ENCODE results near the gene YRDC. TPM values are rescaled to one million over a fixed set of nuclear protein-coding genes. Genes with fewer than 3 reads are reported as not detected.

The YRDC gene
- total and polyA plus RNA-seq, 2 experiments from 2014 or later, result 18.4 to 46.0 TPM

DNA sequence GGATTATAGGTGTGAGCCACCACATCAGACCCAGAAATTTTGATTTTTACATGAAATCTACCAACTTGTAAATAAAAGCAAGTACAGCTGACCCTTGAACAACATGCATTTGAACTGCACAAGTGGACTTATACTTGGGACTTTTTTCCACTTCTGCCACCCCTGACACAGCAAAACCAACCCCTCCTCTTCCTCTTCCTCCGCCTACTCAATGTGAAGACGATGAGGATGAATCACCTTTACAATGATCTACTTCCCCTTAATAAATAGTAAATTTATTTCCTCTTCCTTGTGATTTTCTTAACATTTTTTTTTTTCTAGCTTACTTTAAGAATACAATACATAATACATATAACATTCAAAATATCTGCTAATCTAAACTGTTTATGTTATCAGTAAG, 17.5 kb upstream of the YRDC start:
- Histone ChIP-seq H3F3A (replicated peaks; ENCODE audit: low read depth) (no peaks in the 10 kb centered on the region), H4K20me1 (replicated peaks; ENCODE audit: insufficient read depth) (peaks cover 3% of the 10 kb centered on the region; the same call in 1 of the 2 replicates), H3K79me2 (replicated peaks; ENCODE audit: insufficient read depth) (no peaks in the 10 kb centered on the region), H3K4me1 (ENCODE audit: insufficient read depth) (no peaks in the 10 kb centered on the region), H3K27ac (ENCODE audit: low read depth) (no peak overlapping the region), H3K27me3 (ENCODE audit: insufficient read depth) (no peaks in the 10 kb centered on the region), H2AFZ (no peak overlapping the region), H3K4me2 (no peak overlapping the region), H3K9me2 (ENCODE audit: insufficient read depth) (no peaks in the 10 kb centered on the region), H3K4me3 (no peak overlapping the region), H3K36me3 (ENCODE audit: insufficient read depth) (peaks cover 21% of the 10 kb centered on the region; the same call in 1 of the 2 replicates)
- Mint-ChIP-seq H3K4me1 (no peaks in the 10 kb centered on the region), H3K36me3 (ENCODE audit: low read depth) (peaks cover 33% of the 10 kb centered on the region), H3K27ac (no peak overlapping the region), H3K4me3 (no peak overlapping the region), H3K9me3 (no peaks in the 10 kb centered on the region), H3K27me3 (ENCODE audit: insufficient read depth, low read depth, poor library complexity) (peaks cover 2% of the 10 kb centered on the region)
- no peak for DNase-seq (ENCODE audit: low spot score)
- TF ChIP-seq, protein P1, sequence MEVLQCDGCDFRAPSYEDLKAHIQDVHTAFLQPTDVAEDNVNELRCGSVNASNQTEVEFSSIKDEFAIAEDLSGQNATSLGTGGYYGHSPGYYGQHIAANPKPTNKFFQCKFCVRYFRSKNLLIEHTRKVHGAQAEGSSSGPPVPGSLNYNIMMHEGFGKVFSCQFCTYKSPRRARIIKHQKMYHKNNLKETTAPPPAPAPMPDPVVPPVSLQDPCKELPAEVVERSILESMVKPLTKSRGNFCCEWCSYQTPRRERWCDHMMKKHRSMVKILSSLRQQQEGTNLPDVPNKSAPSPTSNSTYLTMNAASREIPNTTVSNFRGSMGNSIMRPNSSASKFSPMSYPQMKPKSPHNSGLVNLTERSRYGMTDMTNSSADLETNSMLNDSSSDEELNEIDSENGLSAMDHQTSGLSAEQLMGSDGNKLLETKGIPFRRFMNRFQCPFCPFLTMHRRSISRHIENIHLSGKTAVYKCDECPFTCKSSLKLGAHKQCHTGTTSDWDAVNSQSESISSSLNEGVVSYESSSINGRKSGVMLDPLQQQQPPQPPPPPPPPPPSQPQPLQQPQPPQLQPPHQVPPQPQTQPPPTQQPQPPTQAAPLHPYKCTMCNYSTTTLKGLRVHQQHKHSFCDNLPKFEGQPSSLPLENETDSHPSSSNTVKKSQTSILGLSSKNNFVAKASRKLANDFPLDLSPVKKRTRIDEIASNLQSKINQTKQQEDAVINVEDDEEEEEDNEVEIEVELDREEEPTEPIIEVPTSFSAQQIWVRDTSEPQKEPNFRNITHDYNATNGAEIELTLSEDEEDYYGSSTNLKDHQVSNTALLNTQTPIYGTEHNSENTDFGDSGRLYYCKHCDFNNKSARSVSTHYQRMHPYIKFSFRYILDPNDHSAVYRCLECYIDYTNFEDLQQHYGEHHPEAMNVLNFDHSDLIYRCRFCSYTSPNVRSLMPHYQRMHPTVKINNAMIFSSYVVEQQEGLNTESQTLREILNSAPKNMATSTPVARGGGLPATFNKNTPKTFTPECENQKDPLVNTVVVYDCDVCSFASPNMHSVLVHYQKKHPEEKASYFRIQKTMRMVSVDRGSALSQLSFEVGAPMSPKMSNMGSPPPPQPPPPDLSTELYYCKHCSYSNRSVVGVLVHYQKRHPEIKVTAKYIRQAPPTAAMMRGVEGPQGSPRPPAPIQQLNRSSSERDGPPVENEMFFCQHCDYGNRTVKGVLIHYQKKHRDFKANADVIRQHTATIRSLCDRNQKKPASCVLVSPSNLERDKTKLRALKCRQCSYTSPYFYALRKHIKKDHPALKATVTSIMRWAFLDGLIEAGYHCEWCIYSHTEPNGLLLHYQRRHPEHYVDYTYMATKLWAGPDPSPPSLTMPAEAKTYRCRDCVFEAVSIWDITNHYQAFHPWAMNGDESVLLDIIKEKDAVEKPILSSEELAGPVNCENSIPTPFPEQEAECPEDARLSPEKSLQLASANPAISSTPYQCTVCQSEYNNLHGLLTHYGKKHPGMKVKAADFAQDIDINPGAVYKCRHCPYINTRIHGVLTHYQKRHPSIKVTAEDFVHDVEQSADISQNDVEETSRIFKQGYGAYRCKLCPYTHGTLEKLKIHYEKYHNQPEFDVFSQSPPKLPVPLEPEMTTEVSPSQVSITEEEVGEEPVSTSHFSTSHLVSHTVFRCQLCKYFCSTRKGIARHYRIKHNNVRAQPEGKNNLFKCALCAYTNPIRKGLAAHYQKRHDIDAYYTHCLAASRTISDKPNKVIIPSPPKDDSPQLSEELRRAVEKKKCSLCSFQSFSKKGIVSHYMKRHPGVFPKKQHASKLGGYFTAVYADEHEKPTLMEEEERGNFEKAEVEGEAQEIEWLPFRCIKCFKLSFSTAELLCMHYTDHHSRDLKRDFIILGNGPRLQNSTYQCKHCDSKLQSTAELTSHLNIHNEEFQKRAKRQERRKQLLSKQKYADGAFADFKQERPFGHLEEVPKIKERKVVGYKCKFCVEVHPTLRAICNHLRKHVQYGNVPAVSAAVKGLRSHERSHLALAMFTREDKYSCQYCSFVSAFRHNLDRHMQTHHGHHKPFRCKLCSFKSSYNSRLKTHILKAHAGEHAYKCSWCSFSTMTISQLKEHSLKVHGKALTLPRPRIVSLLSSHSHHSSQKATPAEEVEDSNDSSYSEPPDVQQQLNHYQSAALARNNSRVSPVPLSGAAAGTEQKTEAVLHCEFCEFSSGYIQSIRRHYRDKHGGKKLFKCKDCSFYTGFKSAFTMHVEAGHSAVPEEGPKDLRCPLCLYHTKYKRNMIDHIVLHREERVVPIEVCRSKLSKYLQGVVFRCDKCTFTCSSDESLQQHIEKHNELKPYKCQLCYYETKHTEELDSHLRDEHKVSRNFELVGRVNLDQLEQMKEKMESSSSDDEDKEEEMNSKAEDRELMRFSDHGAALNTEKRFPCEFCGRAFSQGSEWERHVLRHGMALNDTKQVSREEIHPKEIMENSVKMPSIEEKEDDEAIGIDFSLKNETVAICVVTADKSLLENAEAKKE (CRISPR knock-in tag; IDR thresholded peaks at IDR 0.05), result no peak
- no peak for TF ChIP-seq POLR2AphosphoS5 (IDR thresholded peaks at IDR 0.05; ENCODE audit: low read depth)
- TF ChIP-seq JUNB (IDR thresholded peaks at IDR 0.05; ENCODE audit: unreplicated experiment), result no peak
- TF ChIP-seq, protein P2, sequence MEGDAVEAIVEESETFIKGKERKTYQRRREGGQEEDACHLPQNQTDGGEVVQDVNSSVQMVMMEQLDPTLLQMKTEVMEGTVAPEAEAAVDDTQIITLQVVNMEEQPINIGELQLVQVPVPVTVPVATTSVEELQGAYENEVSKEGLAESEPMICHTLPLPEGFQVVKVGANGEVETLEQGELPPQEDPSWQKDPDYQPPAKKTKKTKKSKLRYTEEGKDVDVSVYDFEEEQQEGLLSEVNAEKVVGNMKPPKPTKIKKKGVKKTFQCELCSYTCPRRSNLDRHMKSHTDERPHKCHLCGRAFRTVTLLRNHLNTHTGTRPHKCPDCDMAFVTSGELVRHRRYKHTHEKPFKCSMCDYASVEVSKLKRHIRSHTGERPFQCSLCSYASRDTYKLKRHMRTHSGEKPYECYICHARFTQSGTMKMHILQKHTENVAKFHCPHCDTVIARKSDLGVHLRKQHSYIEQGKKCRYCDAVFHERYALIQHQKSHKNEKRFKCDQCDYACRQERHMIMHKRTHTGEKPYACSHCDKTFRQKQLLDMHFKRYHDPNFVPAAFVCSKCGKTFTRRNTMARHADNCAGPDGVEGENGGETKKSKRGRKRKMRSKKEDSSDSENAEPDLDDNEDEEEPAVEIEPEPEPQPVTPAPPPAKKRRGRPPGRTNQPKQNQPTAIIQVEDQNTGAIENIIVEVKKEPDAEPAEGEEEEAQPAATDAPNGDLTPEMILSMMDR (conservative IDR thresholded peaks at IDR 0.05; ENCODE audit: low read depth in 2 of 2), result no peak
- no peak for TF ChIP-seq EZH2phosphoT487 (IDR thresholded peaks at IDR 0.05; ENCODE audit: unreplicated experiment)
- TF ChIP-seq STAT1 (IDR thresholded peaks at IDR 0.05; ENCODE audit: unreplicated experiment), result no peak
- TF ChIP-seq, protein P3, sequence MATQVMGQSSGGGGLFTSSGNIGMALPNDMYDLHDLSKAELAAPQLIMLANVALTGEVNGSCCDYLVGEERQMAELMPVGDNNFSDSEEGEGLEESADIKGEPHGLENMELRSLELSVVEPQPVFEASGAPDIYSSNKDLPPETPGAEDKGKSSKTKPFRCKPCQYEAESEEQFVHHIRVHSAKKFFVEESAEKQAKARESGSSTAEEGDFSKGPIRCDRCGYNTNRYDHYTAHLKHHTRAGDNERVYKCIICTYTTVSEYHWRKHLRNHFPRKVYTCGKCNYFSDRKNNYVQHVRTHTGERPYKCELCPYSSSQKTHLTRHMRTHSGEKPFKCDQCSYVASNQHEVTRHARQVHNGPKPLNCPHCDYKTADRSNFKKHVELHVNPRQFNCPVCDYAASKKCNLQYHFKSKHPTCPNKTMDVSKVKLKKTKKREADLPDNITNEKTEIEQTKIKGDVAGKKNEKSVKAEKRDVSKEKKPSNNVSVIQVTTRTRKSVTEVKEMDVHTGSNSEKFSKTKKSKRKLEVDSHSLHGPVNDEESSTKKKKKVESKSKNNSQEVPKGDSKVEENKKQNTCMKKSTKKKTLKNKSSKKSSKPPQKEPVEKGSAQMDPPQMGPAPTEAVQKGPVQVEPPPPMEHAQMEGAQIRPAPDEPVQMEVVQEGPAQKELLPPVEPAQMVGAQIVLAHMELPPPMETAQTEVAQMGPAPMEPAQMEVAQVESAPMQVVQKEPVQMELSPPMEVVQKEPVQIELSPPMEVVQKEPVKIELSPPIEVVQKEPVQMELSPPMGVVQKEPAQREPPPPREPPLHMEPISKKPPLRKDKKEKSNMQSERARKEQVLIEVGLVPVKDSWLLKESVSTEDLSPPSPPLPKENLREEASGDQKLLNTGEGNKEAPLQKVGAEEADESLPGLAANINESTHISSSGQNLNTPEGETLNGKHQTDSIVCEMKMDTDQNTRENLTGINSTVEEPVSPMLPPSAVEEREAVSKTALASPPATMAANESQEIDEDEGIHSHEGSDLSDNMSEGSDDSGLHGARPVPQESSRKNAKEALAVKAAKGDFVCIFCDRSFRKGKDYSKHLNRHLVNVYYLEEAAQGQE (IDR thresholded peaks at IDR 0.05; ENCODE audit: unreplicated experiment), result no peak
- TF ChIP-seq ZNF331 (CRISPR knock-in tag; IDR thresholded peaks at IDR 0.05; ENCODE audit: low read depth), result no peak
- no peak for TF ChIP-seq ZNF114 (CRISPR knock-in tag; IDR thresholded peaks at IDR 0.05)
- no peak for TF ChIP-seq NANOG (IDR thresholded peaks at IDR 0.05; ENCODE audit: borderline replicate concordance)
- no peak for TF ChIP-seq EZH2 (IDR thresholded peaks at IDR 0.05; ENCODE audit: low read depth, unreplicated experiment)
- no peak for TF ChIP-seq CREB1 (CRISPR knock-in tag; IDR thresholded peaks at IDR 0.05; ENCODE audit: low read depth)
- TF ChIP-seq, protein P4, sequence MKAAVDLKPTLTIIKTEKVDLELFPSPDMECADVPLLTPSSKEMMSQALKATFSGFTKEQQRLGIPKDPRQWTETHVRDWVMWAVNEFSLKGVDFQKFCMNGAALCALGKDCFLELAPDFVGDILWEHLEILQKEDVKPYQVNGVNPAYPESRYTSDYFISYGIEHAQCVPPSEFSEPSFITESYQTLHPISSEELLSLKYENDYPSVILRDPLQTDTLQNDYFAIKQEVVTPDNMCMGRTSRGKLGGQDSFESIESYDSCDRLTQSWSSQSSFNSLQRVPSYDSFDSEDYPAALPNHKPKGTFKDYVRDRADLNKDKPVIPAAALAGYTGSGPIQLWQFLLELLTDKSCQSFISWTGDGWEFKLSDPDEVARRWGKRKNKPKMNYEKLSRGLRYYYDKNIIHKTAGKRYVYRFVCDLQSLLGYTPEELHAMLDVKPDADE (IDR thresholded peaks at IDR 0.05), result no peak
- ATAC-seq, result no peak
